Measurements from ENCODE around the gene FAM120B. TPM values are rescaled to one million over a fixed set of nuclear protein-coding genes. Genes with fewer than 3 reads are reported as not detected.

FAM120B gene
- polyA plus RNA-seq, 4 donors = 33.4 to 40.2 (median 38.0) TPM

GRCh38 chr6:170284866-170285469 lies 21.6 kb upstream of the FAM120B start:
- no peak for DNase-seq (ENCODE audit: low read depth in 4 of 4, low spot score in 2 of 4)

- DNase-seq (ENCODE audit: low read depth in 4 of 4, low spot score in 2 of 4) = no peak
Observed at GRCh38 chr6:170285482-170285881, 21.1 kb upstream of the FAM120B start.

- DNase-seq (ENCODE audit: low read depth in 4 of 4, low spot score in 2 of 4) = no peak
Observed at GRCh38 chr6:170286246-170286933, 20.2 kb upstream of the FAM120B start.

- DNase-seq (ENCODE audit: low read depth in 4 of 4, low spot score in 2 of 4) = no peak
Observed at GRCh38 chr6:170286934-170287265, 19.7 kb upstream of the FAM120B start.

GRCh38 chr6:170287371-170287876 lies 19.1 kb upstream of the FAM120B start:
- DNase-seq (ENCODE audit: low read depth in 4 of 4, low spot score in 2 of 4) = no peak

- no peak for DNase-seq (ENCODE audit: low read depth in 4 of 4, low spot score in 2 of 4)
Observed at GRCh38 chr6:170288091-170288631, 18.4 kb upstream of the FAM120B start.

GRCh38 chr6:170288852-170289179 lies 17.7 kb upstream of the FAM120B start:
- no peak for DNase-seq (ENCODE audit: low read depth in 4 of 4, low spot score in 2 of 4)

GRCh38 chr6:170289180-170289931 lies 17.2 kb upstream of the FAM120B start:
- DNase-seq (ENCODE audit: low read depth in 4 of 4, low spot score in 2 of 4) = no peak

GRCh38 chr6:170289951-170290295 lies 16.6 kb upstream of the FAM120B start:
- no peak for DNase-seq (ENCODE audit: low read depth in 4 of 4, low spot score in 2 of 4)

- no peak for DNase-seq (ENCODE audit: low read depth in 4 of 4, low spot score in 2 of 4)
Observed at GRCh38 chr6:170290296-170291128, 16.0 kb upstream of the FAM120B start, which contains the start of gene DLL1. Gene DLL1, minus strand, starts transcription at chr6:170291078. Its CDS starts 939 bp downstream, at chr6:170290139.

GRCh38 chr6:170291271-170292110 lies 15.1 kb upstream of the FAM120B start:
- no peak for DNase-seq (ENCODE audit: low read depth in 4 of 4, low spot score in 2 of 4)

- DNase-seq (ENCODE audit: low read depth in 4 of 4, low spot score in 2 of 4) = no peak
Observed at GRCh38 chr6:170292111-170292406, 14.5 kb upstream of the FAM120B start.

GRCh38 chr6:170292407-170293158 lies 14.0 kb upstream of the FAM120B start:
- DNase-seq (ENCODE audit: low read depth in 4 of 4, low spot score in 2 of 4) = no peak

GRCh38 chr6:170293341-170294231 lies 13.0 kb upstream of the FAM120B start:
- no peak for DNase-seq (ENCODE audit: low read depth in 4 of 4, low spot score in 2 of 4)

GRCh38 chr6:170294298-170294730 lies 12.2 kb upstream of the FAM120B start:
- no peak for DNase-seq (ENCODE audit: low read depth in 4 of 4, low spot score in 2 of 4)

GRCh38 chr6:170294813-170295509 lies 11.6 kb upstream of the FAM120B start:
- DNase-seq (ENCODE audit: low read depth in 4 of 4, low spot score in 2 of 4) = no peak

Measured in left renal cortex interstitium (tissue), 4 donors.